GM18951 (cell line): ENCODE results near the gene XPO6.

ENCODE experiments used
- POLR2A ChIP-seq: IDR thresholded peaks from 4 replicates; pipeline ENCODE4 v1.6.1; 2011; ENCODE audit warnings: mild to moderate bottlenecking; ENCODE audit not compliant: insufficient read length, insufficient read depth; ENCODE audit errors: extremely low read depth
- in situ Hi-C: fragments of 300-500 bp; cut with MboI; formaldehyde crosslinking; loops from one replicate; pipeline ENCODE4 v1.12.0; 2022; ENCODE audit warnings: low sequenced_read_pairs, mixed read lengths, inconsistent platforms; ENCODE audit not compliant: unreplicated experiment

The XPO6 gene

GRCh38 chr16:28171816-28172215, 39.9 kb downstream of the XPO6 start:
- in situ Hi-C loops: no loop called here

GRCh38 chr16:28168991-28169554, 42.7 kb downstream of the XPO6 start:
- in situ Hi-C loops: no loop called here
- no peak for TF ChIP-seq POLR2A

More at GRCh38 chr16:28171816-28172215, 39.9 kb downstream of the XPO6 start:
- no peak for TF ChIP-seq POLR2A

- TF ChIP-seq POLR2A: no peak
- in situ Hi-C loops: no loop called here
Measured at GRCh38 chr16:28167730-28168129, 44.0 kb downstream of the XPO6 start.

DNA sequence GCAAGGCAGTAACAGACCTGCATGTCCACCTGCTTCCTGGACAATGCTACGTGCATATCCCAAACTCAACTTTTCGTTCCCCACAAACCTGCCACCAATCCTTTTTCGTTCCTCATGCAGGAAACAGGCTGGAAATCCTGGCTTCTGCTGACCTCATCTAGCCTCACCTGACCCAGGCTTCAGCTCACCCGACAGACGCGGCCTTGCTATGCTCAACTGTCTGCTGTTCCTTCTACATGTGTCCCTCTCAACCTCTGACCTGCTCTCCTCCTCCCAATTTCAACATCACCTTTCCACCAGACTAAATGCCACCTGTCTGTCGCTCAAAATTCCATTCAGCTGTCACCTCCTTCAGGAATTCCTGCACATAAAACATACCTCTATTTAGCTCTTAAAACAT, 44.5 kb downstream of the XPO6 start:
- in situ Hi-C loops: no loop called here
- TF ChIP-seq POLR2A: no peak

DNA sequence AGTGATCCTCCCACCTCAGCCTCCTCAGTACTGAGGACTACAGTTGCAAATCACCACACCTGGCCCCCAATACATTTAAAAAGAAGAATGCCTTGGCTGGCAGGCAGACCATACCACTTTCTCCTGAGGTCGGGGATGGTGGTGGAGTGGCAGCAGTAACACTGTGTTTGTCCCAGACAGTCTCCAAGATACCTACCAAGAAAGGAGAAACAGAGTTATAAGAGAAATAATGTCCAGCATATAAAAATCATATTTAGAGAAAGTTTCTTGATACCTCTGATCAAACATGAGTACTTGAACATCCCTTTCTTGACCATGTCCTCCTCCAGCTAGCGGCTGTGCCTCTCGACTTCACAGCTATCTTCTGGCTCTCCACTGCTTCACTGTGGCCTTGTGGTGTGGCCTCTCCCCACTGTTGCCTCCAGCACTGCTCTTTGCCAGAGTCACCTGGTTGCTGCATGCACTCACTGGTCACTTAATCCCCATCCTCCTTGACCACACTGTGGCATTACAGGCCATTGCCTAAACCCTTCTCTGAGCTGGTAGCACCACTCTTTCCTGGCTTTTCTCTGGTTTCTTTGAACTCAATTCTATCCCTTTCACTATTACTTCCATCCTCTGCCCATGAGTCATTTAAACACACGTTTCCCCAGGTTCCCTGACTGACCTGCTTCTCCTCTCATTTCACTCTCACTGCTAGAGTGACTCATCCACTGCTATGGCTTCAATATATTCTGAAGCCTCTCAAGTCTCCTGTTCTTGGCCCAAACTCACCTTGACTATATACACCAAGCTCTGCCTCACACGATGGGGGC, 45.2 kb downstream of the XPO6 start:
- in situ Hi-C loops: no loop called here
- TF ChIP-seq POLR2A: no peak

DNA sequence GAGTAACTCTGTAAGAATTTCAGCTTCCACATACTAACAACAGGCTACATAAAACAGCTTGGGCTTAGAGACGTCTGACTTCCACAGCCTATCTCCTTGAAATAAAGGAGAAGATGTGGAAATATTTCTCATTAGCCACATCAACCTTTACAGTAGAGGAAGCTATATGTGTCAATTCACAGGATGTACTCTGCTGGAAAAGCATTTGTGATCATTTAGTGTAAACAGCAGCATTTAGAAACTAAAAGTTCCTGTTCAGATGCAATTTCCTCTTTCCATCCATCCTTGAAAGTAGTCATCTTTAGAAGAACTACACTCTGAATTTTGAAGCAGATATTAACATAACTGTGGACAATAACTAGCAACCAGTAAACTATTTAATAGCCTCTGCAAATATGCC, 46.2 kb downstream of the XPO6 start:
- TF ChIP-seq POLR2A: no peak
- in situ Hi-C loops: no loop called here

- no peak for TF ChIP-seq POLR2A
- in situ Hi-C loops: no loop called here
Measured at GRCh38 chr16:28164140-28164539, 47.6 kb downstream of the XPO6 start.

DNA sequence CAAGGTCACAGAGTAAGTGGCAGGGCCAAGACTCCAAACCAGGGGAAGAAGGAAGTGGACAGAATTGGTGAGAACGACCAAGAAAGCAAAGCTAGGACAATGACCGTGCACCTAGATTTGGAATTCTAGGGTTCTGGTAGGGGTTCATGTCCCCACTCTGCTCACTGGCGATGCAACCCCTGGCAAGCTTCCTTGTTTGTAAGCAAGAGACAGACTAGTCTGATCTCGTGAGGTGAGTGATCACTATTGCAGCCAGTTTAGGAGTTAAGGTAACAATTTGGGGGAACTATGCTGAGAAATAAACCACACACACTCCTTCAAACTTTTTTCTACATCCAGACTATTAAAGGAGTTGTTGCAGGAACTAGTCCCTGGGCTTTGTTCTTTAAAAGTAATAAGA, 48.1 kb downstream of the XPO6 start:
- no peak for TF ChIP-seq POLR2A
- in situ Hi-C loops: no loop called here

GRCh38 chr16:28162326-28162877, 49.4 kb downstream of the XPO6 start:
- no peak for TF ChIP-seq POLR2A
- in situ Hi-C loops: no loop called here

DNA sequence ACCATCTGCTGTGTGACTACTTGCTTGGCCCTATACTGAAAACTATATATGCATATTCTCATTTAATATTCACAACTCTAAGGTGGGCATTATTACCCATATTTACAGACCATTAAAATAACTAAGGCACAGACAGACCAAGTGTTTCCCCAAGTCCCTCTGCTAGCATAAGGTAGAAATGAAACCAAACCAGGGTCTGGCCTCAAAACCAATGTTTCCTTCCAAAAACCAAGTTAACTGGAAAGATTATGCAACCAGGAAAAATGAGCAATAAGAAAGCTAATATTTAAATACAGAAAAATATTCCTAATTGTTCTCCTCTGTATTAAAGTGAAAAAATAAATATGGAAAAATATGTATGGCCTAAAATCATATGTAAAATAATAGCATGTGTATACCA, 50.1 kb downstream of the XPO6 start:
- in situ Hi-C loops: no loop called here
- no peak for TF ChIP-seq POLR2A

DNA sequence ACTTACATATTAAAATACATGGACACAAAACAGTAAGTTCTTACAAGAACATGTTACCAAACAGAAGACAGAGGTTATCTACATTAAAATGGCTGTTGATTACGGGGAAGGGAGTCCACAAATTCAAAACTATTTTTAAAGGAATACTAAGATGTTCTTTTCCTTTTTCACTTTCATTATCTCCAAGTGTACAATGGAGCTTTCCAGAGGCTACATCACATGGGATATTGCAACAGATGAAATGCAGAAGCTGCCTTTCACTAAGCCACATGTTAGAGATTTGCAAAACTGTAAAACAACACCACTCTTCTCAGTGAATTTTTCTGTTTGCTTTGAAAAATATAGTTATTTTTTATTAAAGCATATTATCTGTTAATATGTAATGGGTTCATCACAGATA, 53.6 kb downstream of the XPO6 start:
- TF ChIP-seq POLR2A: no peak
- in situ Hi-C loops: no loop called here

DNA sequence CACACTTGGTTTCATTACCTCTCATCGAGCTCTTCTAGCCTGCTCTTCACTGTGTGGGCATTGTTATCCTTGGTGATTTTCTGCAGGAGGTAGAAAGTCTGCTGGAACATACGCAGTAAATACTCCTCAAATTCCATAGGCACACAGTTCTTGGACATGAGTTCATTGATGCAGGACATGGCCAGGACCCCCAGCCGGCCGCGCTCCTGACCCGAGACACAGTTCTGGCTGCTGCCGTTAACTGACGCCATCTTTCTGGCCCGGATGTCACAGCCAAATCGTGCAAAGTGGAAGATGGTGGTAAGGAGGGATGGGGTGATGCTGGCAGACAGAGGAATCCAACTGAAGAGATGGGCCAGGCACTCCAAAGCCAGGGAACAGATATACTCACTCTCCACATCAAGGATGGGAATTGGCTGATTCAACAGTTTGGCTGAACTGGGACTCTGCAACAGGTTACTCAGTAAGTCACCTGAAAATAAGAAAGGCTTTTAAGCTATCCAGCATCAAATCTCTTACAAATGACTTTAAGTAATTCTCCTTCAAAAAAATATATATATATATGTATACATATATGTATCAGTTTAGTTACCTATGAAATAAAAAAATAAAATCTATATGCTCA, 55.6 kb downstream of the XPO6 start:
- in situ Hi-C loops: no loop called here
- no peak for TF ChIP-seq POLR2A

GRCh38 chr16:28155293-28155692, 56.5 kb downstream of the XPO6 start:
- no peak for TF ChIP-seq POLR2A
- in situ Hi-C loops: no loop called here
